Skeletal muscle satellite cell (primary cell): ENCODE data around the gene LAMA4.

Experiments
- H3K27me3 ChIP-seq: 2 replicates; pipeline ENCODE4 v1.7.0; 2013; ENCODE audit warnings: low read length; ENCODE audit not compliant: control insufficient read depth, insufficient read depth
- H3K36me3 ChIP-seq: 2 replicates; pipeline ENCODE4 v1.7.0; 2013; ENCODE audit warnings: mild to moderate bottlenecking, control low read depth, low read length; ENCODE audit not compliant: insufficient read depth
- H3K4me1 ChIP-seq: 2 replicates; pipeline ENCODE4 v1.7.0; 2013; ENCODE audit warnings: low read length; ENCODE audit not compliant: control insufficient read depth, insufficient read depth
- H3K4me2 ChIP-seq: 2 replicates; pipeline ENCODE4 v1.7.0; 2013; ENCODE audit warnings: mild to moderate bottlenecking, low read length
- H3K4me3 ChIP-seq: 2 replicates; pipeline ENCODE4 v1.7.0; 2013; ENCODE audit warnings: low read length
- H3K9ac ChIP-seq: 2 replicates; pipeline ENCODE4 v1.7.0; 2013; ENCODE audit warnings: mild to moderate bottlenecking, low read depth, low read length, moderate library complexity
- H3K9me3 ChIP-seq: replicated peaks from 2 replicates; pipeline ENCODE4 v1.7.0; 2013; ENCODE audit warnings: mild to moderate bottlenecking, control low read depth, low read length

Gene LAMA4

GRCh38 chr6:112153926-112154607 lies 100.3 kb downstream of the LAMA4 start:
- no peaks in the 10 kb centered on the region for H3K27me3 ChIP-seq
- H3K9me3 ChIP-seq: no peaks in the 10 kb centered on the region
- no peaks in the 10 kb centered on the region for H3K36me3 ChIP-seq
- no peak overlapping the region for H3K4me2 ChIP-seq
- H3K9ac ChIP-seq: no peak overlapping the region
- H3K4me1 ChIP-seq: peaks cover 18% of the 10 kb centered on the region
- no peak overlapping the region for H3K4me3 ChIP-seq

GRCh38 chr6:112150363-112150762 lies 104.0 kb downstream of the LAMA4 start:
- Histone ChIP-seq H3K9me3 (no peaks in the 10 kb centered on the region), H3K36me3 (no peaks in the 10 kb centered on the region), H3K4me1 (peaks cover 16% of the 10 kb centered on the region), H3K4me2 (no peak overlapping the region), H3K4me3 (no peak overlapping the region), H3K27me3 (no peaks in the 10 kb centered on the region), H3K9ac (no peak overlapping the region)

GRCh38 chr6:112149719-112150263 lies 104.6 kb downstream of the LAMA4 start:
- H3K4me3 ChIP-seq: no peak overlapping the region
- H3K27me3 ChIP-seq: no peaks in the 10 kb centered on the region
- no peak overlapping the region for H3K9ac ChIP-seq
- no peak overlapping the region for H3K4me2 ChIP-seq
- no peaks in the 10 kb centered on the region for H3K36me3 ChIP-seq
- H3K9me3 ChIP-seq: no peaks in the 10 kb centered on the region
- H3K4me1 ChIP-seq: peaks cover 12% of the 10 kb centered on the region

- H3K4me2 ChIP-seq: no peak overlapping the region
- no peaks in the 10 kb centered on the region for H3K9me3 ChIP-seq
- H3K27me3 ChIP-seq: no peaks in the 10 kb centered on the region
- no peak overlapping the region for H3K9ac ChIP-seq
- H3K36me3 ChIP-seq: no peaks in the 10 kb centered on the region
- peaks cover 6% of the 10 kb centered on the region for H3K4me1 ChIP-seq
- H3K4me3 ChIP-seq: no peak overlapping the region
Observed at GRCh38 chr6:112149236-112149635, 105.1 kb downstream of the LAMA4 start.

GRCh38 chr6:112148103-112148502 lies 106.3 kb downstream of the LAMA4 start:
- H3K9me3 ChIP-seq: no peaks in the 10 kb centered on the region
- H3K4me3 ChIP-seq: no peak overlapping the region
- no peak overlapping the region for H3K9ac ChIP-seq
- no peaks in the 10 kb centered on the region for H3K36me3 ChIP-seq
- H3K4me1 ChIP-seq: no peaks in the 10 kb centered on the region
- H3K27me3 ChIP-seq: no peaks in the 10 kb centered on the region
- no peak overlapping the region for H3K4me2 ChIP-seq

GRCh38 chr6:112145080-112145573 lies 109.2 kb downstream of the LAMA4 start:
- H3K9ac ChIP-seq: no peak overlapping the region
- no peaks in the 10 kb centered on the region for H3K36me3 ChIP-seq
- no peaks in the 10 kb centered on the region for H3K27me3 ChIP-seq

GRCh38 chr6:112144145-112144926 lies 110.0 kb downstream of the LAMA4 start:
- Histone ChIP-seq H3K9ac (no peak overlapping the region), H3K27me3 (no peaks in the 10 kb centered on the region), H3K4me3 (no peak overlapping the region), H3K4me1 (no peaks in the 10 kb centered on the region), H3K9me3 (no peaks in the 10 kb centered on the region), H3K36me3 (no peaks in the 10 kb centered on the region), H3K4me2 (no peak overlapping the region)

More at GRCh38 chr6:112145080-112145573, 109.2 kb downstream of the LAMA4 start:
- Histone ChIP-seq H3K9me3 (no peaks in the 10 kb centered on the region), H3K4me1 (no peaks in the 10 kb centered on the region), H3K4me3 (no peak overlapping the region), H3K4me2 (no peak overlapping the region)

GRCh38 chr6:112141707-112142106 lies 112.7 kb downstream of the LAMA4 start:
- no peaks in the 10 kb centered on the region for H3K4me1 ChIP-seq
- H3K9ac ChIP-seq: no peak overlapping the region
- H3K9me3 ChIP-seq: no peaks in the 10 kb centered on the region
- no peak overlapping the region for H3K4me2 ChIP-seq
- no peaks in the 10 kb centered on the region for H3K27me3 ChIP-seq
- no peaks in the 10 kb centered on the region for H3K36me3 ChIP-seq
- no peak overlapping the region for H3K4me3 ChIP-seq

- Histone ChIP-seq H3K9me3 (no peaks in the 10 kb centered on the region), H3K27me3 (no peaks in the 10 kb centered on the region), H3K4me1 (no peaks in the 10 kb centered on the region), H3K9ac (no peak overlapping the region), H3K4me3 (no peak overlapping the region), H3K4me2 (no peak overlapping the region), H3K36me3 (no peaks in the 10 kb centered on the region)
Observed at GRCh38 chr6:112139052-112139451, 115.3 kb downstream of the LAMA4 start.

GRCh38 chr6:112130878-112131277 lies 123.5 kb downstream of the LAMA4 start:
- H3K4me3 ChIP-seq: no peak overlapping the region
- peaks cover 3% of the 10 kb centered on the region for H3K27me3 ChIP-seq
- H3K9me3 ChIP-seq: no peaks in the 10 kb centered on the region
- H3K9ac ChIP-seq: no peak overlapping the region
- H3K4me2 ChIP-seq: no peak overlapping the region
- H3K36me3 ChIP-seq: no peaks in the 10 kb centered on the region
- H3K4me1 ChIP-seq: no peaks in the 10 kb centered on the region

- Histone ChIP-seq H3K9me3 (no peaks in the 10 kb centered on the region), H3K4me2 (no peak overlapping the region), H3K27me3 (peaks cover 3% of the 10 kb centered on the region), H3K9ac (no peak overlapping the region), H3K4me3 (no peak overlapping the region), H3K4me1 (no peaks in the 10 kb centered on the region), H3K36me3 (no peaks in the 10 kb centered on the region)
Observed at GRCh38 chr6:112128208-112128607, 126.2 kb downstream of the LAMA4 start.
